K562 (cell line): Measurements from ENCODE around the gene HOXC10. TPM values are rescaled to one million over a fixed set of nuclear protein-coding genes. Genes with fewer than 3 reads are reported as not detected.
A peak's percentile ranks its signal among the peaks of the same experiment; 100 is the strongest.

ENCODE experiments used
- ARNT ChIP-seq, 2 experiments: fragments of 450-650 bp; IDR thresholded peaks; 2 replicates each; pipeline ENCODE4 v1.6.1; 2016; ENCODE audit warnings: mild to moderate bottlenecking in 1 of 2
- CHCHD3 ChIP-seq: fragments of 250-450 bp; sonication (Bioruptor Pico); IDR thresholded peaks from 2 replicates; pipeline ENCODE4 v2.1.2; 2022; ENCODE audit warnings: mild to moderate bottlenecking
- FOXA1 ChIP-seq: fragments of 450-650 bp; IDR thresholded peaks from 2 replicates; pipeline ENCODE4 v1.6.1; 2016; ENCODE audit warnings: mild to moderate bottlenecking, borderline replicate concordance
- GABPB2 ChIP-seq: fragments of 250-450 bp; sonication (Bioruptor Pico); conservative IDR thresholded peaks from 2 replicates; pipeline ENCODE4 v1.5.1; 2021; ENCODE audit warnings: mild to moderate bottlenecking
- HNRNPLL ChIP-seq: fragments of 200-400 bp; formaldehyde crosslinking; IDR thresholded peaks from 2 replicates; pipeline ENCODE4 v1.6.1; 2017; ENCODE audit warnings: low read length, low read depth, mild to moderate bottlenecking; ENCODE audit not compliant: poor library complexity, severe bottlenecking
- ILF3 ChIP-seq: fragments of 450-650 bp; IDR thresholded peaks from 2 replicates; pipeline ENCODE4 v1.6.1; 2018; ENCODE audit warnings: antibody characterized with exemption, mild to moderate bottlenecking, moderate library complexity, borderline replicate concordance
- ILK ChIP-seq: fragments of 450-650 bp; IDR thresholded peaks from 2 replicates; pipeline ENCODE4 v1.6.1; 2016; ENCODE audit warnings: missing genetic modification characterization, low read depth, mild to moderate bottlenecking, missing compliant biosample characterization, moderate library complexity, borderline replicate concordance
- KDM2B ChIP-seq: fragments of 250-450 bp; sonication (Bioruptor Pico); IDR thresholded peaks from 2 replicates; pipeline ENCODE4 v1.8.0; 2021; ENCODE audit warnings: mild to moderate bottlenecking, moderate library complexity
- MCM2 ChIP-seq: fragments of 450-650 bp; IDR thresholded peaks from 2 replicates; pipeline ENCODE4 v1.6.1; 2017; ENCODE audit warnings: low read depth, mild to moderate bottlenecking
- NCOA6 ChIP-seq: fragments of 450-650 bp; IDR thresholded peaks from 2 replicates; pipeline ENCODE4 v1.6.1; 2017; ENCODE audit warnings: mild to moderate bottlenecking
- NRF1 ChIP-seq, 2 experiments: fragments of 450-650 bp; IDR thresholded peaks in 1 of 2; conservative IDR thresholded peaks in 1 of 2; 2 replicates each; pipeline ENCODE4 v1.6.1; 2014; ENCODE audit warnings: mild to moderate bottlenecking in 2 of 2
- NUFIP1 ChIP-seq: fragments of 450-650 bp; IDR thresholded peaks from 2 replicates; pipeline ENCODE4 v1.6.1; 2018; ENCODE audit not compliant: partially characterized antibody
- RNF2 ChIP-seq: sonication (generic); IDR thresholded peaks from 2 replicates; pipeline ENCODE4 v1.6.1; 2016
- SIRT6 ChIP-seq: IDR thresholded peaks from one replicate; pipeline ENCODE4 v1.6.1; 2012; ENCODE audit warnings: low read depth, mild to moderate bottlenecking, control low read depth, inconsistent platforms, low read length, moderate library complexity
- WHSC1 ChIP-seq: IDR thresholded peaks from one replicate; pipeline ENCODE4 v1.6.1; 2012; ENCODE audit warnings: low read length, control low read depth, inconsistent platforms
- ZNF232 ChIP-seq: sonication (generic); formaldehyde crosslinking; IDR thresholded peaks from 2 replicates; pipeline ENCODE4 v1.8.0; 2022; ENCODE audit warnings: mild to moderate bottlenecking, missing genetic modification reagents
- polyA plus RNA-seq, 8 experiments: library from polyadenylated mRNA; depleted of rRNA in 4 of 8; stranded (reverse) in 5 of 8; unstranded in 3 of 8; fragments of >200 nt; fragmentation: Nextera tagmentation in 2 of 8; fragmentation: Illumina TruSeq in 1 of 8; extraction: Ambion mirVana in 2 of 8; extraction: Trizol in 1 of 8; gene quantifications; 2 replicates each; pipeline versions ENCODE4 v1.2.1 to v1.2.3, GENCODE V29; 2011 to 2014; ENCODE audit warnings: inconsistent platforms in 1 of 8, missing spikeins in 1 of 8
- total RNA-seq, 7 experiments: library from RNA; depleted of rRNA in 6 of 7; stranded (reverse); fragments of >200 nt in 6 of 7; fragmentation: Illumina TruSeq in 2 of 7; extraction: Trizol in 2 of 7; gene quantifications; 2 replicates each; pipeline versions ENCODE4 v1.2.1 to v1.2.3, GENCODE V29; 2011 to 2021; ENCODE audit warnings: low replicate concordance in 1 of 7
- TF ChIP-seq, protein P1 (sequence below): sonication (generic); formaldehyde crosslinking; IDR thresholded peaks from 2 replicates; pipeline ENCODE4 v1.8.1; 2023; ENCODE audit warnings: mild to moderate bottlenecking, missing genetic modification reagents
- TF ChIP-seq, protein P2 (sequence below): sonication (generic); formaldehyde crosslinking; IDR thresholded peaks from 2 replicates; pipeline ENCODE4 v1.5.0; 2020; ENCODE audit warnings: missing genetic modification reagents
- TF ChIP-seq, protein P3 (sequence below): IDR thresholded peaks from 2 replicates; pipeline ENCODE4 v1.6.1; 2011; ENCODE audit not compliant: insufficient read length; ENCODE audit errors: extremely low read depth
- TF ChIP-seq, protein P4 (sequence below): sonication (generic); formaldehyde crosslinking; IDR thresholded peaks from 2 replicates; pipeline ENCODE4 v1.9.0; 2022; ENCODE audit warnings: mild to moderate bottlenecking, missing genetic modification reagents

HOXC10 gene
- total and polyA plus RNA-seq, 9 of the 15 experiments (the other 6 are each of a cell fraction or from before 2014, with no cell fraction given): 0.13 to 0.77 (median 0.35) TPM; not detected in 2

DNA sequence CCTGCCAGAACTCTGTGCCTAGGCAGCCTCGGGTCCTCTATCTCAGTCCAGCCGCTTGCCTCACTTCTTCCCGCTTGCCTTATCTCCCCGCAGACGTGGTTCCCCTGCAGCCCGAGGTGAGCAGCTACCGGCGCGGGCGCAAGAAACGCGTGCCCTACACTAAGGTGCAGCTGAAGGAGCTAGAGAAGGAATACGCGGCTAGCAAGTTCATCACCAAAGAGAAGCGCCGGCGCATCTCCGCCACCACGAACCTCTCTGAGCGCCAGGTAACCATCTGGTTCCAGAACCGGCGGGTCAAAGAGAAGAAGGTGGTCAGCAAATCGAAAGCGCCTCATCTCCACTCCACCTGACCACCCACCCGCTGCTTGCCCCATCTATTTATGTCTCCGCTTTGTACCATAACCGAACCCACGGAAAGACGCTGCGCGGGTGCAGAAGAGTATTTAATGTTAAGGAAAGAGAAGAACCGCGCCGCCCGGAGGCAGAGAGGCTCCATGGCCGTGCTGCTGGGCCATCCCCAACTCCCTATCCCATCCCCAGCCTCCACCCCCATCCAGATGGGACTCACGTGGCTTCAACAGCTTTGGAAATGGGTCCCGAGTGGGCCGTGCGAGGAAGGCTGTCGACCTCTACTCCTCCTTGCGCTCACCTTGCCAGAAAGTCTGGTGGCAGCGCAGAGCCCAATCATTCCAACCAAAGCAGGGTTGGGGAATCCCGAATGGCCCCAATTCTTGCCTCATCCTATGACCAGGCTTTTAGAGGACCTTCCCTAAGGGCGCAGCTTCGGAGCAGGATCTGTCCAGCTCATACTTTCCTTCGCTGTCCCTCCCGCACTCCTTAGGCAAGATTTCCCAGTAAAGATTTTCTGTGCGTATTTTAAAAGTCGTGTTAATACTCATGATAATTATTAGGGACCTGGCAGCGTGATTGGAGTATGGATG is 39.8 kb upstream of the HOXC10 start (continued):
- TF ChIP-seq, protein P1, sequence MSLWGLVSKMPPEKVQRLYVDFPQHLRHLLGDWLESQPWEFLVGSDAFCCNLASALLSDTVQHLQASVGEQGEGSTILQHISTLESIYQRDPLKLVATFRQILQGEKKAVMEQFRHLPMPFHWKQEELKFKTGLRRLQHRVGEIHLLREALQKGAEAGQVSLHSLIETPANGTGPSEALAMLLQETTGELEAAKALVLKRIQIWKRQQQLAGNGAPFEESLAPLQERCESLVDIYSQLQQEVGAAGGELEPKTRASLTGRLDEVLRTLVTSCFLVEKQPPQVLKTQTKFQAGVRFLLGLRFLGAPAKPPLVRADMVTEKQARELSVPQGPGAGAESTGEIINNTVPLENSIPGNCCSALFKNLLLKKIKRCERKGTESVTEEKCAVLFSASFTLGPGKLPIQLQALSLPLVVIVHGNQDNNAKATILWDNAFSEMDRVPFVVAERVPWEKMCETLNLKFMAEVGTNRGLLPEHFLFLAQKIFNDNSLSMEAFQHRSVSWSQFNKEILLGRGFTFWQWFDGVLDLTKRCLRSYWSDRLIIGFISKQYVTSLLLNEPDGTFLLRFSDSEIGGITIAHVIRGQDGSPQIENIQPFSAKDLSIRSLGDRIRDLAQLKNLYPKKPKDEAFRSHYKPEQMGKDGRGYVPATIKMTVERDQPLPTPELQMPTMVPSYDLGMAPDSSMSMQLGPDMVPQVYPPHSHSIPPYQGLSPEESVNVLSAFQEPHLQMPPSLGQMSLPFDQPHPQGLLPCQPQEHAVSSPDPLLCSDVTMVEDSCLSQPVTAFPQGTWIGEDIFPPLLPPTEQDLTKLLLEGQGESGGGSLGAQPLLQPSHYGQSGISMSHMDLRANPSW (CRISPR knock-in tag): no peak
- TF ChIP-seq, protein P2, sequence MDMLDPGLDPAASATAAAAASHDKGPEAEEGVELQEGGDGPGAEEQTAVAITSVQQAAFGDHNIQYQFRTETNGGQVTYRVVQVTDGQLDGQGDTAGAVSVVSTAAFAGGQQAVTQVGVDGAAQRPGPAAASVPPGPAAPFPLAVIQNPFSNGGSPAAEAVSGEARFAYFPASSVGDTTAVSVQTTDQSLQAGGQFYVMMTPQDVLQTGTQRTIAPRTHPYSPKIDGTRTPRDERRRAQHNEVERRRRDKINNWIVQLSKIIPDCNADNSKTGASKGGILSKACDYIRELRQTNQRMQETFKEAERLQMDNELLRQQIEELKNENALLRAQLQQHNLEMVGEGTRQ (CRISPR knock-in tag): no peak
- TF ChIP-seq GABPB2 (CRISPR knock-in tag): no peak
- TF ChIP-seq ILK (tag): no peak
- TF ChIP-seq, protein P3, sequence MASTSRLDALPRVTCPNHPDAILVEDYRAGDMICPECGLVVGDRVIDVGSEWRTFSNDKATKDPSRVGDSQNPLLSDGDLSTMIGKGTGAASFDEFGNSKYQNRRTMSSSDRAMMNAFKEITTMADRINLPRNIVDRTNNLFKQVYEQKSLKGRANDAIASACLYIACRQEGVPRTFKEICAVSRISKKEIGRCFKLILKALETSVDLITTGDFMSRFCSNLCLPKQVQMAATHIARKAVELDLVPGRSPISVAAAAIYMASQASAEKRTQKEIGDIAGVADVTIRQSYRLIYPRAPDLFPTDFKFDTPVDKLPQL: no peak
- no peak for TF ChIP-seq ARNT (IDR thresholded peaks at IDR 0.05)
- TF ChIP-seq NUFIP1: no peak
- peak; percentile 89 for TF ChIP-seq HNRNPLL
- TF ChIP-seq, protein P4, sequence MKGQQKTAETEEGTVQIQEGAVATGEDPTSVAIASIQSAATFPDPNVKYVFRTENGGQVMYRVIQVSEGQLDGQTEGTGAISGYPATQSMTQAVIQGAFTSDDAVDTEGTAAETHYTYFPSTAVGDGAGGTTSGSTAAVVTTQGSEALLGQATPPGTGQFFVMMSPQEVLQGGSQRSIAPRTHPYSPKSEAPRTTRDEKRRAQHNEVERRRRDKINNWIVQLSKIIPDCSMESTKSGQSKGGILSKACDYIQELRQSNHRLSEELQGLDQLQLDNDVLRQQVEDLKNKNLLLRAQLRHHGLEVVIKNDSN (CRISPR knock-in tag): no peak
- TF ChIP-seq CHCHD3 (CRISPR knock-in tag): no peak
- no peak for TF ChIP-seq ILF3
- TF ChIP-seq NCOA6: no peak
- no peak for TF ChIP-seq FOXA1
- TF ChIP-seq NRF1 (conservative IDR thresholded peaks at IDR 0.05 in 1 of 2, IDR thresholded peaks at IDR 0.05 in 1 of 2): peak; percentile 26 to 45; a peak in 3 of 4 replicates
- no peak for TF ChIP-seq WHSC1
- TF ChIP-seq RNF2: 0 out of 2 replicates have a peak, but pooled peaks have one; percentile 51
- TF ChIP-seq KDM2B (CRISPR knock-in tag): no peak
- no peak for TF ChIP-seq MCM2
- no peak for TF ChIP-seq SIRT6
- TF ChIP-seq ZNF232 (CRISPR knock-in tag): no peak
